Caco-2 (cell line): Measurements from ENCODE around the gene NDUFB2. TPM values are rescaled to one million over a fixed set of nuclear protein-coding genes. Genes with fewer than 3 reads are reported as not detected.
A peak's percentile ranks its signal among the peaks of the same experiment; 100 is the strongest.

Source experiments
- BruUV-seq: library from RNA; stranded (reverse); fragments of 400-500 nt; replicated peaks from 2 replicates; lab custom pipeline; 2021; lab: Mats Ljungman, UMichigan
- CTCF ChIA-PET: fragments of 300-600 bp; sonication (Branson Sonifier 250); formaldehyde crosslinking; loops from one replicate; lab custom pipeline; 2022; ENCODE audit warnings: antibody characterized with exemption; lab: Charles Lee
- POLR2A ChIA-PET: fragments of 300-600 bp; sonication (Branson Sonifier 250); formaldehyde crosslinking; loops from one replicate; lab custom pipeline; 2022; ENCODE audit warnings: antibody characterized with exemption; lab: Charles Lee
- DNase-seq, 2 experiments: peaks; one replicate each; pipeline versions ENCODE4 v3.0.0 to v3.0.0-alpha.2; 2020 to 2022
- H3K27me3 ChIP-seq: replicated peaks from 2 replicates; pipeline ENCODE4 v1.6.0; 2011; ENCODE audit warnings: low read length; ENCODE audit not compliant: control insufficient read depth, insufficient read depth
- H3K36me3 ChIP-seq: 2 replicates; pipeline ENCODE4 v1.5.1; 2011; ENCODE audit warnings: low read length; ENCODE audit not compliant: control insufficient read depth, insufficient read depth
- H3K4me1 ChIP-seq: fragments of 250-450 bp; sonication (Bioruptor Pico); 2 replicates; pipeline ENCODE4 v1.5.1; 2020; ENCODE audit warnings: mild to moderate bottlenecking
- H3K4me3 ChIP-seq: 2 replicates; pipeline ENCODE4 v1.5.1; 2011; ENCODE audit warnings: low read depth, mild to moderate bottlenecking, control low read depth, low read length
- H3K9me3 ChIP-seq: fragments of 250-450 bp; sonication (Bioruptor Pico); 2 replicates; pipeline ENCODE4 v1.5.1; 2020; ENCODE audit warnings: mild to moderate bottlenecking, moderate library complexity
- H3K27ac Mint-ChIP-seq: one replicate; pipeline ENCODE4 v1.8.0; 2022; ENCODE audit warnings: mixed read lengths; ENCODE audit not compliant: unreplicated experiment
- H3K27me3 Mint-ChIP-seq: one replicate; pipeline ENCODE4 v1.8.0; 2022; ENCODE audit warnings: mixed read lengths; ENCODE audit not compliant: insufficient read depth, unreplicated experiment
- H3K36me3 Mint-ChIP-seq: one replicate; pipeline ENCODE4 v1.8.0; 2022; ENCODE audit warnings: mild to moderate bottlenecking, mixed read lengths; ENCODE audit not compliant: insufficient read depth, unreplicated experiment
- H3K4me1 Mint-ChIP-seq: one replicate; pipeline ENCODE4 v1.8.0; 2022; ENCODE audit warnings: low read depth, mixed read lengths; ENCODE audit not compliant: unreplicated experiment
- H3K4me3 Mint-ChIP-seq: one replicate; pipeline ENCODE4 v1.8.0; 2022; ENCODE audit warnings: mild to moderate bottlenecking, moderate library complexity, mixed read lengths; ENCODE audit not compliant: unreplicated experiment
- H3K9me3 Mint-ChIP-seq: one replicate; pipeline ENCODE4 v1.8.0; 2022; ENCODE audit warnings: mixed read lengths; ENCODE audit not compliant: unreplicated experiment
- CTCF ChIP-seq, 2 experiments: fragments of 200-600 bp in 1 of 2; IDR thresholded peaks; 1 replicate in 1 of 2; 2 replicates in 1 of 2; pipeline versions ENCODE4 v1.5.1 to v1.8.0; 2011 to 2022; ENCODE audit warnings: antibody characterized with exemption in 1 of 2, control low read depth in 1 of 2, inconsistent platforms in 1 of 2, low read depth in 1 of 2, low read length in 1 of 2, mild to moderate bottlenecking in 1 of 2, moderate library complexity in 1 of 2; ENCODE audit not compliant: insufficient read depth in 1 of 2, severe bottlenecking in 1 of 2, unreplicated experiment in 1 of 2
- intact Hi-C: fragments of 100-400 bp; cut with micrococcal nuclease; formaldehyde crosslinking; loops from one replicate; pipeline ENCODE4 v1.10.0; 2022; ENCODE audit not compliant: unreplicated experiment
- total RNA-seq: library from RNA; stranded (reverse); gene quantifications from 2 replicates; pipeline ENCODE4 v1.2.3, GENCODE V29; 2022

NDUFB2 gene
- total RNA-seq, 1 experiment from 2014 or later, result 166 TPM

- TF ChIP-seq CTCF (IDR thresholded peaks at IDR 0.05; ENCODE audit: insufficient read depth in 1 of 2, low read depth in 1 of 2, low read length in 1 of 2, severe bottlenecking in 1 of 2, unreplicated experiment in 1 of 2), result no peak
- Histone ChIP-seq H3K4me1 (0 out of 2 replicates have a peak, but pooled peaks cover 5% of the 10 kb centered on the region), H3K9me3 (no peaks in the 10 kb centered on the region), H3K36me3 (no peaks in the 10 kb centered on the region), H3K4me3 (no peak overlapping the region), H3K27me3 (no peaks in the 10 kb centered on the region)
- BruUV-seq, result no TSS peak
- H3K36me3 Mint-ChIP-seq, result peaks cover 23% of the 10 kb centered on the region
- H3K27me3 Mint-ChIP-seq, result no peaks in the 10 kb centered on the region
- POLR2A ChIA-PET, result no interaction called here
- no peak overlapping the region for H3K4me3 Mint-ChIP-seq
- peaks cover 11% of the 10 kb centered on the region for H3K4me1 Mint-ChIP-seq
- DNase-seq, result no peak
- peak overlapping the region; percentile 36 for H3K27ac Mint-ChIP-seq
- intact Hi-C loops, result no loop called here
- H3K9me3 Mint-ChIP-seq, result no peaks in the 10 kb centered on the region
- CTCF ChIA-PET, result no interaction called here
Observed at GRCh38 chr7:140683657-140684056, 12.9 kb upstream of the NDUFB2 start.

GRCh38 chr7:140684066-140684950 is 12.2 kb upstream of the NDUFB2 start:
- POLR2A ChIA-PET, result interaction anchor here (0.6 kb wide), 1 partner anchor 12 kb away, joined by 14 read pairs; no protein-coding TSS in a partner anchor
- Mint-ChIP-seq H3K4me3 (no peak overlapping the region), H3K27ac (peak overlapping the region; percentile 36), H3K4me1 (peaks cover 11% of the 10 kb centered on the region), H3K27me3 (no peaks in the 10 kb centered on the region), H3K36me3 (peaks cover 19% of the 10 kb centered on the region), H3K9me3 (no peaks in the 10 kb centered on the region)
- no peaks in the 10 kb centered on the region for H3K36me3 ChIP-seq
- CTCF ChIA-PET, result no interaction called here
- H3K4me1 ChIP-seq, result 0 out of 2 replicates have a peak, but pooled peaks cover 5% of the 10 kb centered on the region
- no peak for DNase-seq
- no TSS peak for BruUV-seq
- no peaks in the 10 kb centered on the region for H3K27me3 ChIP-seq
- intact Hi-C loops, result no loop called here
- H3K4me3 ChIP-seq, result no peak overlapping the region
- TF ChIP-seq CTCF (IDR thresholded peaks at IDR 0.05; ENCODE audit: insufficient read depth in 1 of 2, low read depth in 1 of 2, low read length in 1 of 2, severe bottlenecking in 1 of 2, unreplicated experiment in 1 of 2), result no peak
- no peaks in the 10 kb centered on the region for H3K9me3 ChIP-seq

- intact Hi-C loops, result no loop called here
- CTCF ChIA-PET, result no interaction called here
Observed at GRCh38 chr7:140685407-140686087, 11.0 kb upstream of the NDUFB2 start.

More at GRCh38 chr7:140685407-140686087, 11.0 kb upstream of the NDUFB2 start:
- Histone ChIP-seq H3K4me1 (0 out of 2 replicates have a peak, but pooled peaks cover 5% of the 10 kb centered on the region), H3K4me3 (no peak overlapping the region), H3K9me3 (no peaks in the 10 kb centered on the region), H3K27me3 (no peaks in the 10 kb centered on the region), H3K36me3 (no peaks in the 10 kb centered on the region)
- no peaks in the 10 kb centered on the region for H3K9me3 Mint-ChIP-seq
- peaks cover 11% of the 10 kb centered on the region for H3K4me1 Mint-ChIP-seq
- POLR2A ChIA-PET, result no interaction called here
- peaks cover 14% of the 10 kb centered on the region for H3K36me3 Mint-ChIP-seq
- no peak for TF ChIP-seq CTCF (IDR thresholded peaks at IDR 0.05; ENCODE audit: insufficient read depth in 1 of 2, low read depth in 1 of 2, low read length in 1 of 2, severe bottlenecking in 1 of 2, unreplicated experiment in 1 of 2)
- no peaks in the 10 kb centered on the region for H3K27me3 Mint-ChIP-seq
- DNase-seq, result no peak
- H3K27ac Mint-ChIP-seq, result no peak overlapping the region
- BruUV-seq, result no TSS peak
- H3K4me3 Mint-ChIP-seq, result no peak overlapping the region
